ENCODE results near the gene CHP2. TPM values are rescaled to one million over a fixed set of nuclear protein-coding genes. Genes with fewer than 3 reads are reported as not detected.

The CHP2 gene
- total and polyA plus RNA-seq, 2 donors (not counting 1 experiment from before 2014, with no cell fraction given), result not detected

DNA sequence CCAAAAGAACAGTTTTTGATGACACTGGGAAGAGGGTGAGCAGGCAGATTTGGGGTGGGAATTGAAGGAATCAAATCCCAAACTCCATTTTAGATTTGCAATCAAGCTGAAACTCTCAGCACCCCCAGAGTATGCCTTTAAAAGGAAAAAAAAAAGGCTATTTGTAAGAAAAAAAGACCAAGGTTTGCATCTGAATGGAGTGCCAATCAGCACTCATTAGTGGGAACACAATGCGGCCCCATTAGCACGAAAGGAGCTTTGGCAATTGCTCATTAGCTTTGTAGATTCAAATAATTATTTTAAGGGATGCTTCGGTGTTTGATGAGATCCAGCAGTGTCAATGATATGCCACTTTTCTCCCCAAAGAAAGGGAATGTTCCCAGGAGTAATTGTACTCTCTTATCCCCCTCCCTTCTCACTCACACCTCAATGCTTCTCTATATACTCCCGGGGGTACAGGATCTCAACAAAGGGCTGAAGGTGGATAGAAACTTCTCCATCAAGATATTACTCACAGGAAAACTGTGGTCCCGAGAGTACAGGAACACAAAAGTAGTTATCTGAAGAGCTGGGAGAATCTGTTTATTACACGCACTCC, 32.2 kb downstream of the CHP2 start:
- no peak overlapping the region for H3K4me2 ChIP-seq (replicated peaks; ENCODE audit: low read depth, low read length, poor library complexity, severe bottlenecking)
- no peaks in the 10 kb centered on the region for H4K20me1 ChIP-seq (ENCODE audit: control insufficient read depth, insufficient read depth, low read length, poor library complexity, severe bottlenecking)
- H3K4me3 Mint-ChIP-seq, result no peak overlapping the region
- TF ChIP-seq, protein P1, sequence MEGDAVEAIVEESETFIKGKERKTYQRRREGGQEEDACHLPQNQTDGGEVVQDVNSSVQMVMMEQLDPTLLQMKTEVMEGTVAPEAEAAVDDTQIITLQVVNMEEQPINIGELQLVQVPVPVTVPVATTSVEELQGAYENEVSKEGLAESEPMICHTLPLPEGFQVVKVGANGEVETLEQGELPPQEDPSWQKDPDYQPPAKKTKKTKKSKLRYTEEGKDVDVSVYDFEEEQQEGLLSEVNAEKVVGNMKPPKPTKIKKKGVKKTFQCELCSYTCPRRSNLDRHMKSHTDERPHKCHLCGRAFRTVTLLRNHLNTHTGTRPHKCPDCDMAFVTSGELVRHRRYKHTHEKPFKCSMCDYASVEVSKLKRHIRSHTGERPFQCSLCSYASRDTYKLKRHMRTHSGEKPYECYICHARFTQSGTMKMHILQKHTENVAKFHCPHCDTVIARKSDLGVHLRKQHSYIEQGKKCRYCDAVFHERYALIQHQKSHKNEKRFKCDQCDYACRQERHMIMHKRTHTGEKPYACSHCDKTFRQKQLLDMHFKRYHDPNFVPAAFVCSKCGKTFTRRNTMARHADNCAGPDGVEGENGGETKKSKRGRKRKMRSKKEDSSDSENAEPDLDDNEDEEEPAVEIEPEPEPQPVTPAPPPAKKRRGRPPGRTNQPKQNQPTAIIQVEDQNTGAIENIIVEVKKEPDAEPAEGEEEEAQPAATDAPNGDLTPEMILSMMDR (IDR thresholded peaks at IDR 0.05), result no peak
- TF ChIP-seq EZH2 (IDR thresholded peaks at IDR 0.05; ENCODE audit: borderline replicate concordance, insufficient read depth, low read depth, low read length, poor library complexity, severe bottlenecking), result no peak
- no peak for ATAC-seq (ENCODE audit: low read depth)
- peaks cover 22% of the 10 kb centered on the region for H3K27me3 Mint-ChIP-seq
- no peak overlapping the region for H3K9ac ChIP-seq (ENCODE audit: low read length)
- peaks cover 0 to 10% (median 1%) of the 10 kb centered on the region in 4 experiments for H3K27me3 ChIP-seq (replicated peaks in 1 of 4; ENCODE audit: control extremely low read depth in 1 of 4, control insufficient read depth in 3 of 4, insufficient read depth in 4 of 4, low read length in 3 of 4)
- WGBS (ENCODE audit: insufficient coverage), result 100% methylated on average over 2 of the region's 6 CpGs
- no peak overlapping the region for H2AFZ ChIP-seq (ENCODE audit: insufficient read depth, low read depth, low read length, poor library complexity, severe bottlenecking)
- no peak for DNase-seq
- no peaks in the 10 kb centered on the region for H3K79me2 ChIP-seq (ENCODE audit: control insufficient read depth, insufficient read depth, low read length)
- no peaks in the 10 kb centered on the region for H3K36me3 ChIP-seq (replicated peaks in 1 of 2; ENCODE audit: control extremely low read depth in 1 of 2, control insufficient read depth in 1 of 2, extremely low read depth in 1 of 2, insufficient read depth in 2 of 2, low read length in 1 of 2)
- POLR2A ChIA-PET, result no interaction called here
- H3K9me3 Mint-ChIP-seq (ENCODE audit: insufficient read depth), result no peaks in the 10 kb centered on the region
- H3K4me1 ChIP-seq (ENCODE audit: control insufficient read depth in 2 of 2, insufficient read depth in 2 of 2, low read length in 2 of 2), result peaks cover 7 to 8% of the 10 kb centered on the region in 2 donors
- CTCF ChIA-PET, result interaction anchor here (0.5 kb wide), 1 partner anchor 56 kb away, joined by 3 read pairs; no protein-coding TSS in a partner anchor
- intact Hi-C loops (cut with micrococcal nuclease), result no loop called here
- H3K27ac Mint-ChIP-seq, result no peak overlapping the region
- H3K4me3 ChIP-seq (ENCODE audit: control extremely low read depth in 1 of 5, extremely low read depth in 1 of 5, insufficient read depth in 1 of 5, low read depth in 2 of 5, low read length in 4 of 5), result no peak overlapping the region
- H3K9me3 ChIP-seq (ENCODE audit: control extremely low read depth in 1 of 3, control insufficient read depth in 2 of 3, insufficient read depth in 1 of 3, low read length in 2 of 3), result no peaks in the 10 kb centered on the region
- no peak overlapping the region for H3K27ac ChIP-seq (ENCODE audit: low read length in 2 of 2)
- H3K4me1 Mint-ChIP-seq, result peaks cover 7% of the 10 kb centered on the region

DNA sequence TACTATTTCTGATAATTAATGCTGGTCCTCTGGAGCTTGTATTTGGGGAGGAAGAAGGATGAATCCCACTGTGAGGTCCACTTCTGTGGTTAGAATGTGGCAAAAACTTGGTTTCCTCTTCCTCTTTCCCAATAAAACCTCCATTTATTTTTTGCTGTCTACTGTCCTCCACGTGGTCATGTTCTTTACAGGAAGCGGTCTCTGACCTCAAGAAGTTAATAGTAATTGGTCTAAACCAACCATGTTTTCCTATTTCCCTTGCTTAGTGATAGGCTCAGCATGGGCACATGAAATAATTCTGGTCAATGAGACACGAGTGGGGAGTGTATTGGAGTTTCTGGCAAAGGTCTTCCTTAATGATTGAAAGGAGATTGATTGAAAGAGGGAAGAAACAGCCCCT, 33.9 kb downstream of the CHP2 start:
- Mint-ChIP-seq H3K27me3 (peaks cover 13% of the 10 kb centered on the region), H3K4me1 (peaks cover 7% of the 10 kb centered on the region), H3K4me3 (no peak overlapping the region), H3K27ac (no peak overlapping the region), H3K9me3 (ENCODE audit: insufficient read depth) (no peaks in the 10 kb centered on the region)
- WGBS (ENCODE audit: insufficient coverage), result 75% methylated on average over 1 of the region's 3 CpGs
- Histone ChIP-seq H3K9ac (ENCODE audit: low read length) (no peak overlapping the region), H3K4me3 (ENCODE audit: control extremely low read depth in 1 of 5, extremely low read depth in 1 of 5, insufficient read depth in 1 of 5, low read depth in 2 of 5, low read length in 4 of 5) (no peak overlapping the region), H3K79me2 (ENCODE audit: control insufficient read depth, insufficient read depth, low read length) (no peaks in the 10 kb centered on the region), H3K27me3 (replicated peaks in 1 of 4; ENCODE audit: control extremely low read depth in 1 of 4, control insufficient read depth in 3 of 4, insufficient read depth in 4 of 4, low read length in 3 of 4) (peaks cover 0 to 6% (median 0%) of the 10 kb centered on the region in 4 experiments), H4K20me1 (ENCODE audit: control insufficient read depth, insufficient read depth, low read length, poor library complexity, severe bottlenecking) (no peaks in the 10 kb centered on the region), H3K4me1 (ENCODE audit: control insufficient read depth in 2 of 2, insufficient read depth in 2 of 2, low read length in 2 of 2) (peaks cover 7 to 8% of the 10 kb centered on the region in 2 donors), H2AFZ (ENCODE audit: insufficient read depth, low read depth, low read length, poor library complexity, severe bottlenecking) (no peak overlapping the region), H3K4me2 (replicated peaks; ENCODE audit: low read depth, low read length, poor library complexity, severe bottlenecking) (no peak overlapping the region), H3K27ac (ENCODE audit: low read length in 2 of 2) (no peak overlapping the region), H3K36me3 (replicated peaks in 1 of 2; ENCODE audit: control extremely low read depth in 1 of 2, control insufficient read depth in 1 of 2, extremely low read depth in 1 of 2, insufficient read depth in 2 of 2, low read length in 1 of 2) (no peaks in the 10 kb centered on the region), H3K9me3 (ENCODE audit: control extremely low read depth in 1 of 3, control insufficient read depth in 2 of 3, insufficient read depth in 1 of 3, low read length in 2 of 3) (no peaks in the 10 kb centered on the region)
- POLR2A ChIA-PET, result no interaction called here
- no peak for ATAC-seq (ENCODE audit: low read depth)
- intact Hi-C loops (cut with micrococcal nuclease), result no loop called here
- DNase-seq, result no peak
- no peak for TF ChIP-seq EZH2 (IDR thresholded peaks at IDR 0.05; ENCODE audit: borderline replicate concordance, insufficient read depth, low read depth, low read length, poor library complexity, severe bottlenecking)
- TF ChIP-seq, protein P1 (IDR thresholded peaks at IDR 0.05), result no peak
- CTCF ChIA-PET, result interaction anchor here (1.0 to 1.5 kb wide), 3 partner anchors 9 to 247 kb away, joined by 3 to 6 read pairs (median 3); no protein-coding TSS in a partner anchor

Data from B cell (primary cell).